Esophagus mucosa (tissue), 1 donor: Measurements from ENCODE around the gene JPH3. TPM values are rescaled to one million over a fixed set of nuclear protein-coding genes. Genes with fewer than 3 reads are reported as not detected.

ENCODE experiments used
- ATAC-seq: fragments of 200-7000 bp; cut with Tn5 transposase; one replicate; pipeline ENCODE4 v1.9.1; 2020
- total RNA-seq: library from RNA; stranded (reverse); gene quantifications from one replicate; pipeline ENCODE4 v1.2.4, GENCODE V29; 2023
- donor health status: DM: yes; HTN: yes; CAD: no.

Gene JPH3
- total RNA-seq, 1 donor from 2014 or later, result 0.16 TPM

GRCh38 chr16:87682852-87683399 is 80.6 kb downstream of the JPH3 start:
- no peak for ATAC-seq

GRCh38 chr16:87684106-87684677 is 81.9 kb downstream of the JPH3 start:
- no peak for ATAC-seq

- no peak for ATAC-seq
Observed at GRCh38 chr16:87684711-87685404, 82.5 kb downstream of the JPH3 start.

- ATAC-seq, result no peak
Observed at GRCh38 chr16:87685405-87685755, 83.1 kb downstream of the JPH3 start.

GRCh38 chr16:87685766-87686165 is 83.5 kb downstream of the JPH3 start:
- ATAC-seq, result no peak

- no peak for ATAC-seq
Observed at GRCh38 chr16:87686697-87687096, 84.4 kb downstream of the JPH3 start.

- ATAC-seq, result no peak
Observed at GRCh38 chr16:87687126-87687910, 85.0 kb downstream of the JPH3 start.

GRCh38 chr16:87687998-87688529 is 85.8 kb downstream of the JPH3 start:
- ATAC-seq, result no peak

GRCh38 chr16:87688876-87689815 is 86.8 kb downstream of the JPH3 start:
- no peak for ATAC-seq

- no peak for ATAC-seq
Observed at GRCh38 chr16:87689956-87690465, 87.7 kb downstream of the JPH3 start.

- ATAC-seq, result no peak
Observed at GRCh38 chr16:87690911-87691685, 88.8 kb downstream of the JPH3 start.

GRCh38 chr16:87691686-87692079 is 89.4 kb downstream of the JPH3 start:
- no peak for ATAC-seq

GRCh38 chr16:87692176-87692575 is 89.9 kb downstream of the JPH3 start:
- no peak for ATAC-seq

GRCh38 chr16:87692756-87693155 is 90.4 kb downstream of the JPH3 start:
- ATAC-seq, result no peak

GRCh38 chr16:87693827-87694226 is 91.5 kb downstream of the JPH3 start:
- ATAC-seq, result no peak

GRCh38 chr16:87694441-87695125 is 92.3 kb downstream of the JPH3 start:
- ATAC-seq, result no peak

- ATAC-seq, result no peak
Observed at GRCh38 chr16:87695534-87695933, 93.2 kb downstream of the JPH3 start.

- no peak for ATAC-seq
Observed at GRCh38 chr16:87696726-87697125, 94.4 kb downstream of the JPH3 start.

- no peak for ATAC-seq
Observed at GRCh38 chr16:87697256-87697655, 94.9 kb downstream of the JPH3 start.

GRCh38 chr16:87697792-87698191 is 95.5 kb downstream of the JPH3 start:
- no peak for ATAC-seq

- no peak for ATAC-seq
Observed at GRCh38 chr16:87698241-87698640, 95.9 kb downstream of the JPH3 start.
